Neural cell (in vitro differentiated cells): Measurements from ENCODE around the gene TPPP3. TPM values are rescaled to one million over a fixed set of nuclear protein-coding genes. Genes with fewer than 3 reads are reported as not detected.

Experiments used
- H2AFZ ChIP-seq: fragments of 200-600, 300-800 bp; sonication (generic), shearing (Covaris generic); 2 replicates; pipeline ENCODE4 v1.6.0; 2014; ENCODE audit warnings: low read depth, mild to moderate bottlenecking, antibody characterized with exemption, low read length, moderate library complexity
- H3F3A ChIP-seq: fragments of 200-600 bp; shearing (Covaris generic); 2 replicates; pipeline ENCODE4 v1.6.1; 2016; ENCODE audit warnings: mild to moderate bottlenecking, moderate library complexity, mixed read lengths, antibody characterized with exemption, low read length; ENCODE audit not compliant: insufficient read depth, poor library complexity, severe bottlenecking
- H3K27ac ChIP-seq: fragments of 200-600, 300-800 bp; sonication (generic), shearing (Covaris generic); 2 replicates; pipeline ENCODE4 v1.5.1; 2014; ENCODE audit warnings: mild to moderate bottlenecking, low read length, moderate library complexity
- H3K27me3 ChIP-seq: fragments of 300-800, 200-600 bp; sonication (generic), shearing (Covaris generic); 2 replicates; pipeline ENCODE4 v1.6.0; 2014; ENCODE audit warnings: mild to moderate bottlenecking, low read depth, low read length, moderate library complexity; ENCODE audit not compliant: insufficient read depth
- H3K36me3 ChIP-seq: fragments of 300-800, 200-600 bp; sonication (generic), shearing (Covaris generic); 2 replicates; pipeline ENCODE4 v1.5.1; 2014; ENCODE audit warnings: mild to moderate bottlenecking, antibody characterized with exemption, low read length, moderate library complexity; ENCODE audit not compliant: insufficient read depth
- H3K4me2 ChIP-seq: fragments of 300-800, 200-600 bp; sonication (generic), shearing (Covaris generic); 2 replicates; pipeline ENCODE4 v1.6.0; 2014; ENCODE audit warnings: mild to moderate bottlenecking, low read length
- H3K4me3 ChIP-seq: fragments of 300-800, 200-600 bp; sonication (generic), shearing (Covaris generic); 2 replicates; pipeline ENCODE4 v1.5.1; 2014; ENCODE audit warnings: mild to moderate bottlenecking, low read length, moderate library complexity
- H3K79me2 ChIP-seq: fragments of 200-600 bp; shearing (Covaris generic); replicated peaks from 2 replicates; pipeline ENCODE4 v1.6.0; 2014; ENCODE audit warnings: mild to moderate bottlenecking, low read length, moderate library complexity; ENCODE audit not compliant: insufficient read depth
- H3K9ac ChIP-seq: fragments of 300-800, 200-600 bp; sonication (generic), shearing (Covaris generic); 2 replicates; pipeline ENCODE4 v1.6.1; 2016; ENCODE audit warnings: mild to moderate bottlenecking, low read length, mixed read lengths
- H3K9me2 ChIP-seq: fragments of 200-600 bp; shearing (Covaris generic); 2 replicates; pipeline ENCODE4 v1.6.1; 2016; ENCODE audit warnings: mild to moderate bottlenecking, low read length, mixed read lengths; ENCODE audit not compliant: insufficient read depth
- H3K9me3 ChIP-seq: fragments of 200-600, 300-800 bp; sonication (generic), shearing (Covaris generic); 2 replicates; pipeline ENCODE4 v1.6.1; 2016; ENCODE audit warnings: mild to moderate bottlenecking, mixed run types, low read length, moderate library complexity, mixed read lengths
- H4K20me1 ChIP-seq: fragments of 200-600 bp; shearing (Covaris generic); 2 replicates; pipeline ENCODE4 v1.6.1; 2016; ENCODE audit warnings: mild to moderate bottlenecking, mixed run types; ENCODE audit not compliant: insufficient read depth
- CTCF ChIP-seq: fragments of 450-650 bp; IDR thresholded peaks from 2 replicates; pipeline ENCODE4 v1.5.1; 2014; ENCODE audit warnings: antibody characterized with exemption, mild to moderate bottlenecking, moderate library complexity; ENCODE audit not compliant: poor library complexity, severe bottlenecking
- EP300 ChIP-seq: fragments of 450-650 bp; conservative IDR thresholded peaks from 2 replicates; pipeline ENCODE4 v1.6.1; 2014; ENCODE audit warnings: antibody characterized with exemption, mild to moderate bottlenecking, moderate library complexity; ENCODE audit not compliant: poor library complexity, severe bottlenecking
- EZH2 ChIP-seq: fragments of 200-600, 300-800 bp; shearing (Covaris generic), sonication (generic); IDR thresholded peaks from 2 replicates; pipeline ENCODE4 v1.6.1; 2014; ENCODE audit warnings: antibody characterized with exemption, low read length, borderline replicate concordance, mild to moderate bottlenecking; ENCODE audit not compliant: insufficient read depth, poor library complexity, severe bottlenecking
- MXI1 ChIP-seq: fragments of 450-650 bp; conservative IDR thresholded peaks from 2 replicates; pipeline ENCODE4 v1.6.1; 2014; ENCODE audit warnings: antibody characterized with exemption, mild to moderate bottlenecking; ENCODE audit not compliant: poor library complexity, severe bottlenecking
- POLR2AphosphoS5 ChIP-seq: IDR thresholded peaks from 2 replicates; pipeline ENCODE4 v1.6.1; 2012
- RAD21 ChIP-seq: fragments of 450-650 bp; conservative IDR thresholded peaks from 2 replicates; pipeline ENCODE4 v1.6.1; 2014; ENCODE audit warnings: antibody characterized with exemption, mild to moderate bottlenecking, moderate library complexity
- SMC3 ChIP-seq: fragments of 450-650 bp; conservative IDR thresholded peaks from 2 replicates; pipeline ENCODE4 v1.6.1; 2014; ENCODE audit warnings: antibody characterized with exemption, mild to moderate bottlenecking, moderate library complexity; ENCODE audit not compliant: poor library complexity
- TAF1 ChIP-seq: IDR thresholded peaks from 2 replicates; pipeline ENCODE4 v1.6.1; 2012; ENCODE audit warnings: low read depth
- polyA plus RNA-seq: library from polyadenylated mRNA; depleted of rRNA; stranded (reverse); fragments of >200 nt; gene quantifications from 2 replicates; pipeline ENCODE4 v1.2.3, GENCODE V29; 2014
- TF ChIP-seq, protein P1 (sequence below): IDR thresholded peaks from 2 replicates; pipeline ENCODE4 v1.6.1; 2012; ENCODE audit warnings: borderline replicate concordance

Gene TPPP3
- polyA plus RNA-seq, 1 donor from 2014 or later = 2.7 TPM

- no peak overlapping the region for H3K4me2 ChIP-seq
Observed at GRCh38 chr16:67346341-67346740, 47.0 kb downstream of the TPPP3 start.

DNA sequence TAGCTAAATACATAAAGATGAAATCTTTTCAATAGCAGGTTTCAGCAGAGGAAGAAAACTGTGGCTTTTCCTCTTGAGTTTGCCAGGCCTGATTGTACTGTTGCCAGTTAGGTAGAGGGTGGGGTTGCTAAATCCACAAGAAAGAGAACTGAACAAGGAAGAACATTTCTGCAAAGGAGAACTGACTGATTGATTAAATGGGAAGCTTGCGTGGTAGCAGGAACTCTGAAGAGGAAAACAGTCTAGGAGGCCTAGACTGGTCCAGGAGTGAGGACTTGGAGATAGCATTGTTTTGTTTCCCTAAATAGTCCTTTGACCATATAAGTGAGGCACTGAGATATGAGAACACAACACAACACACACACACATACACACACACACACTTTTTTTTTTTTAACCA is 47.9 kb downstream of the TPPP3 start:
- H3K79me2 ChIP-seq = no peaks in the 10 kb centered on the region
- H3K27ac ChIP-seq = no peak overlapping the region
- no peaks in the 10 kb centered on the region for H3K9me3 ChIP-seq
- H3K27me3 ChIP-seq = no peaks in the 10 kb centered on the region
- H3K4me3 ChIP-seq = no peak overlapping the region
- no peak overlapping the region for H3K9ac ChIP-seq
- TF ChIP-seq POLR2AphosphoS5 (no peak), SMC3 (no peak), EP300 (no peak), RAD21 (no peak), MXI1 (no peak), EZH2 (no peak), TAF1 (no peak), CTCF (no peak)
- TF ChIP-seq, protein P1, sequence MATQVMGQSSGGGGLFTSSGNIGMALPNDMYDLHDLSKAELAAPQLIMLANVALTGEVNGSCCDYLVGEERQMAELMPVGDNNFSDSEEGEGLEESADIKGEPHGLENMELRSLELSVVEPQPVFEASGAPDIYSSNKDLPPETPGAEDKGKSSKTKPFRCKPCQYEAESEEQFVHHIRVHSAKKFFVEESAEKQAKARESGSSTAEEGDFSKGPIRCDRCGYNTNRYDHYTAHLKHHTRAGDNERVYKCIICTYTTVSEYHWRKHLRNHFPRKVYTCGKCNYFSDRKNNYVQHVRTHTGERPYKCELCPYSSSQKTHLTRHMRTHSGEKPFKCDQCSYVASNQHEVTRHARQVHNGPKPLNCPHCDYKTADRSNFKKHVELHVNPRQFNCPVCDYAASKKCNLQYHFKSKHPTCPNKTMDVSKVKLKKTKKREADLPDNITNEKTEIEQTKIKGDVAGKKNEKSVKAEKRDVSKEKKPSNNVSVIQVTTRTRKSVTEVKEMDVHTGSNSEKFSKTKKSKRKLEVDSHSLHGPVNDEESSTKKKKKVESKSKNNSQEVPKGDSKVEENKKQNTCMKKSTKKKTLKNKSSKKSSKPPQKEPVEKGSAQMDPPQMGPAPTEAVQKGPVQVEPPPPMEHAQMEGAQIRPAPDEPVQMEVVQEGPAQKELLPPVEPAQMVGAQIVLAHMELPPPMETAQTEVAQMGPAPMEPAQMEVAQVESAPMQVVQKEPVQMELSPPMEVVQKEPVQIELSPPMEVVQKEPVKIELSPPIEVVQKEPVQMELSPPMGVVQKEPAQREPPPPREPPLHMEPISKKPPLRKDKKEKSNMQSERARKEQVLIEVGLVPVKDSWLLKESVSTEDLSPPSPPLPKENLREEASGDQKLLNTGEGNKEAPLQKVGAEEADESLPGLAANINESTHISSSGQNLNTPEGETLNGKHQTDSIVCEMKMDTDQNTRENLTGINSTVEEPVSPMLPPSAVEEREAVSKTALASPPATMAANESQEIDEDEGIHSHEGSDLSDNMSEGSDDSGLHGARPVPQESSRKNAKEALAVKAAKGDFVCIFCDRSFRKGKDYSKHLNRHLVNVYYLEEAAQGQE = no peak
- H3F3A ChIP-seq = no peaks in the 10 kb centered on the region
- H3K9me2 ChIP-seq = no peaks in the 10 kb centered on the region
- no peaks in the 10 kb centered on the region for H4K20me1 ChIP-seq
- H3K36me3 ChIP-seq = no peaks in the 10 kb centered on the region
- no peak overlapping the region for H3K4me2 ChIP-seq
- H2AFZ ChIP-seq = no peak overlapping the region

More at GRCh38 chr16:67346341-67346740, 47.0 kb downstream of the TPPP3 start:
- H3K9me3 ChIP-seq = no peaks in the 10 kb centered on the region
- no peaks in the 10 kb centered on the region for H3F3A ChIP-seq
- no peaks in the 10 kb centered on the region for H3K36me3 ChIP-seq
- no peaks in the 10 kb centered on the region for H3K9me2 ChIP-seq
- no peak for TF ChIP-seq EZH2
- TF ChIP-seq SMC3 = no peak
- TF ChIP-seq MXI1 = no peak
- TF ChIP-seq, protein P1 = no peak
- no peak for TF ChIP-seq EP300
- no peak for TF ChIP-seq RAD21
- no peak for TF ChIP-seq TAF1
- TF ChIP-seq POLR2AphosphoS5 = no peak
- TF ChIP-seq CTCF = no peak
- H3K4me3 ChIP-seq = no peak overlapping the region
- H2AFZ ChIP-seq = no peak overlapping the region
- H3K79me2 ChIP-seq = no peaks in the 10 kb centered on the region
- no peaks in the 10 kb centered on the region for H4K20me1 ChIP-seq
- H3K27ac ChIP-seq = no peak overlapping the region
- H3K9ac ChIP-seq = no peak overlapping the region
- no peaks in the 10 kb centered on the region for H3K27me3 ChIP-seq
